ENCODE measurements around the gene CGNL1.

Gene CGNL1

DNA sequence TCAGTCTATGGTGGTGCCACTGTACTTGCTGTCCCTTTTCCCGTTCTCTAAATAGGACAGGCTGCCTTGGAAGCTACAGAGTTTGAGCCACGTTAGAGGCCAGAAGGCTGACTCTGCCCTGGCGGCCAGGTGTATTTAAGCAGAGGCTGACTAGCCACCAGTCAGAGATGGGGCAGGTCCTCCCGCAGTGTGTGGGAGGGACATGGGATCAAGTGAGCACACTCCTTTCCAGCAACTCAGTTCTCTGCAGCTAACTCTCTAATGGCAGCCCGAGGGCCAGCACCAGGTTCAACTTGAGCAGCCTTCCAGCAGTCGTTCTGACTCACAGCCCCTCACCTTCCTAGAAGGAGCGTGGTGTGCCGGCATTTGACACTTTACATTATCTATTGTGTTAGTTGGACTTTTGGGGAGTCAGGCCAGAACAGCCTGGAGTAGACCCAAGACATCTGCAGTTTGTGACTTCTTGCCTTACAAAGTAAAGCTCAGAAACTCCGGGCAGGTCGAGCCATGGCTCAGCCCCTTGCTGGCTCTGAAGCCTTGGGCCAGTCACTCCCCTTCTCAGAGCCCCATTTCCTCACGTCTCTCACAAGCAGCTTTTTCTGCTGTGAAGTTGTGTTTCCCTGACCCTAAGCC is 168.7 kb downstream of the CGNL1 start:
- Histone ChIP-seq H3K36me3 (ENCODE audit: control insufficient read depth, insufficient read depth, low read length) (peaks cover 2% of the 10 kb centered on the region), H3K9ac (ENCODE audit: low read length) (no peak overlapping the region), H3K27me3 (ENCODE audit: control insufficient read depth, insufficient read depth, low read length) (no peaks in the 10 kb centered on the region), H3K27ac (ENCODE audit: low read depth, low read length) (no peak overlapping the region), H3K4me1 (ENCODE audit: control insufficient read depth, insufficient read depth, low read length) (no peaks in the 10 kb centered on the region), H3K4me3 (ENCODE audit: low read length) (no peak overlapping the region)

DNA sequence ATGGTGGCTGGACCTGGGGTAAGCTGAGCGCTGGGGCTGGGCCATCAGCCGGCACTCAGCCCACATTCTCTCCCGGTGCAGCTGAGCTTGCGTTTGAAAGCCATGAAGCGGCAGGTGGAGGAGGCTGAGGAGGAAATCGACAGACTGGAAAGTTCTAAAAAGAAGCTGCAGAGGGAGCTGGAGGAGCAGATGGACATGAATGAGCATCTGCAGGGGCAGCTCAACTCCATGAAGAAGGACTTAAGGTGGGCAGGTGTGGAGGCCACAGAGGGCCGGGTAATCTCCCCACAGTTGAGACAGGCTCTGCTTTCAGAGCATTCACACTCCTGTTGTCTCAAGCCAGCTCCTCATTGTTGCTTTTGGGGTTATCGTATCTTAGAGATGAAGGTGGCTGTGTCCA is 169.7 kb downstream of the CGNL1 start:
- Histone ChIP-seq H3K4me1 (ENCODE audit: control insufficient read depth, insufficient read depth, low read length) (no peaks in the 10 kb centered on the region), H3K36me3 (ENCODE audit: control insufficient read depth, insufficient read depth, low read length) (peaks cover 2% of the 10 kb centered on the region), H3K4me3 (ENCODE audit: low read length) (no peak overlapping the region), H3K27me3 (ENCODE audit: control insufficient read depth, insufficient read depth, low read length) (no peaks in the 10 kb centered on the region), H3K9ac (ENCODE audit: low read length) (no peak overlapping the region), H3K27ac (ENCODE audit: low read depth, low read length) (no peak overlapping the region)

DNA sequence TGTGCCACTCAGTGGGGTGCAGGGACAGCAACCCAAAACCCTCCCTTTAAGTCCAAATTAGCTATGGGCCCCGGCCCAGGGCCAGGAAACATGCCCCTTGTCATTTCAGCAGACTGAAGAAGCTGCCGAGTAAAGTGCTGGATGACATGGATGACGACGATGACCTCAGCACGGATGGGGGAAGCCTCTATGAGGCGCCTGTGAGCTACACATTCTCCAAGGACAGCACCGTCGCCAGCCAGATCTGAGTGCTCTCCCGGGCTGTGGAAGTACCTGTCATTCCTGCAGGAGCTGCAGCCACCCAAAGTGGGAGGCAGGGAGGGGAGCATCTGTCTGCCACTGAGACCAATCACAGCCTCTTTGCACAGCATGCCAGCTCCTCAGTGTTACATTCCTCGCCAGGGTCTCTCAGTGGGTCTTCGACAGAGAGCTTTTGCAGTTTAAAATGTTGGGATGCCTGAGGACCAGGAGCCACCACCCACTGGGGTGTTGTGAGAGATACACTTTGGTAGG is 171.0 kb downstream of the CGNL1 start:
- H3K4me3 ChIP-seq (ENCODE audit: low read length): no peak overlapping the region
- no peak overlapping the region for H3K27ac ChIP-seq (ENCODE audit: low read depth, low read length)
- no peaks in the 10 kb centered on the region for H3K27me3 ChIP-seq (ENCODE audit: control insufficient read depth, insufficient read depth, low read length)
- H3K36me3 ChIP-seq (ENCODE audit: control insufficient read depth, insufficient read depth, low read length): peaks cover 2% of the 10 kb centered on the region
- H3K9ac ChIP-seq (ENCODE audit: low read length): no peak overlapping the region
- H3K4me1 ChIP-seq (ENCODE audit: control insufficient read depth, insufficient read depth, low read length): no peaks in the 10 kb centered on the region

DNA sequence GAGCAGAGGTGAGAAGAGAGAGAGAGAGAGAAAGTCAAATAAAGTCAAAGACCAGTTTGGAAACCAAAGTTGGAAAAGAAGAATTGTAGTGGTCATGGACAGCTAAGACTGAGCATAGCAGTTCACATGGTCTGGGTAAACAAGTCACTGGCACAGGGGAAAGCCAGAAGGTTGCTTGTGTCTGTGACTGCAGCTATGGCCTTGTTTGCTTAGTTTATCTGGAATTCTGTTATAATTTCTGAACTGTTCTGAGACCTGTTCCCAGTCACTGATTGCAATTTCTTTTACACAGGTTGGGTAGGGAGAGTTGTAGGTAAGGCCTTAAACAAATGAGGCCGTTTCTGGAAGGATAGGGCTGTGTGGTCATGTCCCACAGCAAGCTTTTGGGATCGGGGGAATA is 172.0 kb downstream of the CGNL1 start:
- Histone ChIP-seq H3K36me3 (ENCODE audit: control insufficient read depth, insufficient read depth, low read length) (peaks cover 2% of the 10 kb centered on the region), H3K27ac (ENCODE audit: low read depth, low read length) (no peak overlapping the region), H3K9ac (ENCODE audit: low read length) (no peak overlapping the region), H3K4me1 (ENCODE audit: control insufficient read depth, insufficient read depth, low read length) (no peaks in the 10 kb centered on the region), H3K4me3 (ENCODE audit: low read length) (no peak overlapping the region), H3K27me3 (ENCODE audit: control insufficient read depth, insufficient read depth, low read length) (no peaks in the 10 kb centered on the region)

DNA sequence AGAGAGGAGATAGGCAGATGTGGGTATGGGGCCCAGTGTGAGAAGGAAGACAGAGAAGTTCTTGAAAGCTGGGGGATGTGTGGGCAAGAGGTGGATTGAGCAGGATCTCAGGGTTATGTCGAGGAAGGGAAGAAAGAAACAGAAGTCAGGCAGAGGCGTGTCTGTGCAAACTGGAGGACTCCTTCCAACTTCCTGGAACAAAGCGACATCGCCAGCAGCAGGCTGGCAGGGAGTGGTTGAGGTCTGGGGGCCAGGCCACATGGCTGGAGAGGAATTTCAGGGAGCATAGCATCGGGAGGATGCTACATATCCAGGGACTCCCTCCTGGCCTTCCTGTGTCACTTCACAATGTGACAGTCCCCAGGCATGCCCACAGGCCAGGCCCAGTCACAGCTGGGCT is 172.5 kb downstream of the CGNL1 start:
- H3K27ac ChIP-seq (ENCODE audit: low read depth, low read length): no peak overlapping the region

DNA sequence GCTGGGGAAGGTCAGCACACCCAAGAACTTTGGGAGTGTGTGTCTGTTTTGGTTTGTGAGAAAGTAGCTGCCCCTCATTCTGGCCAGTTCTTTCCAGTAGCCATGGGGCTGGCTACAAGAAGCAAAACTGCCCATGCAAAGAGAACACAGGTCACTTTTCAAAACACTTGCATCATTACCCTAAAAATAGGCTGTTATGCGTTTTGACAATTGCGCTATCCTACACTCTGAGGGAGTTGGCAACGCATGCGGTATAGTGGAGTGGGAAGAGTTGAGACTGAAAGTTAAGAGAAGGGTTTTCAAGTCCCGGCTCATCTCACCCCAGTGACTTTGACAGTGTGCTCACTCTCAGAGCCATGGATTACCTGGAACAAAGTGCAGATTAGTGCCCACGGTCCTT is 173.6 kb downstream of the CGNL1 start:
- no peaks in the 10 kb centered on the region for H3K4me1 ChIP-seq (ENCODE audit: control insufficient read depth, insufficient read depth, low read length)
- H3K27ac ChIP-seq (ENCODE audit: low read depth, low read length): no peak overlapping the region
- H3K36me3 ChIP-seq (ENCODE audit: control insufficient read depth, insufficient read depth, low read length): peaks cover 2% of the 10 kb centered on the region

More for the DNA sequence above, 172.5 kb downstream of the CGNL1 start:
- Histone ChIP-seq H3K4me1 (ENCODE audit: control insufficient read depth, insufficient read depth, low read length) (no peaks in the 10 kb centered on the region), H3K9ac (ENCODE audit: low read length) (no peak overlapping the region), H3K27me3 (ENCODE audit: control insufficient read depth, insufficient read depth, low read length) (no peaks in the 10 kb centered on the region), H3K36me3 (ENCODE audit: control insufficient read depth, insufficient read depth, low read length) (peaks cover 2% of the 10 kb centered on the region), H3K4me3 (ENCODE audit: low read length) (no peak overlapping the region)

DNA sequence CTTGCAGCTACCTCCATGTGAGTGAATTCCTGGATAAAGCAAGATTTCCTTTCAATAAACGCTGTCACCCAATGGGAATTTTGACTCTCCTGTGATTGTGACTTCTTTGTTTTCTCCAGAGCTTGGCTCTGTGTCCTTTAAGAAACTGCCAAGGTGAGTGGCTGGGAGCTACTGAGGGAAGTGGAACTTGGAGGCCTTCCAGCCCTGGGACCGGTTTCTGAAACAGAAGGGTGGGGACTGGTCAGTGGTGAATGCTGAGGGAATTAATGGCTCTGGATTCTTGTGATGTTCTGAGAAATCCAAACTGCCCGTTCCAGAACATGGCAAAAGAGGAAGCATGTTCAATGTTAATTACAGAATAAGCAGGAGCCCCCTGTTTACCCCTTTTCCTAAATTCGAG is 174.3 kb downstream of the CGNL1 start:
- no peaks in the 10 kb centered on the region for H3K27me3 ChIP-seq (ENCODE audit: control insufficient read depth, insufficient read depth, low read length)
- H3K27ac ChIP-seq (ENCODE audit: low read depth, low read length): no peak overlapping the region
- no peak overlapping the region for H3K4me3 ChIP-seq (ENCODE audit: low read length)
- no peaks in the 10 kb centered on the region for H3K4me1 ChIP-seq (ENCODE audit: control insufficient read depth, insufficient read depth, low read length)
- H3K36me3 ChIP-seq (ENCODE audit: control insufficient read depth, insufficient read depth, low read length): peaks cover 2% of the 10 kb centered on the region
- H3K9ac ChIP-seq (ENCODE audit: low read length): no peak overlapping the region

More for the DNA sequence above, 173.6 kb downstream of the CGNL1 start:
- H3K27me3 ChIP-seq (ENCODE audit: control insufficient read depth, insufficient read depth, low read length): no peaks in the 10 kb centered on the region
- no peak overlapping the region for H3K9ac ChIP-seq (ENCODE audit: low read length)
- no peak overlapping the region for H3K4me3 ChIP-seq (ENCODE audit: low read length)

DNA sequence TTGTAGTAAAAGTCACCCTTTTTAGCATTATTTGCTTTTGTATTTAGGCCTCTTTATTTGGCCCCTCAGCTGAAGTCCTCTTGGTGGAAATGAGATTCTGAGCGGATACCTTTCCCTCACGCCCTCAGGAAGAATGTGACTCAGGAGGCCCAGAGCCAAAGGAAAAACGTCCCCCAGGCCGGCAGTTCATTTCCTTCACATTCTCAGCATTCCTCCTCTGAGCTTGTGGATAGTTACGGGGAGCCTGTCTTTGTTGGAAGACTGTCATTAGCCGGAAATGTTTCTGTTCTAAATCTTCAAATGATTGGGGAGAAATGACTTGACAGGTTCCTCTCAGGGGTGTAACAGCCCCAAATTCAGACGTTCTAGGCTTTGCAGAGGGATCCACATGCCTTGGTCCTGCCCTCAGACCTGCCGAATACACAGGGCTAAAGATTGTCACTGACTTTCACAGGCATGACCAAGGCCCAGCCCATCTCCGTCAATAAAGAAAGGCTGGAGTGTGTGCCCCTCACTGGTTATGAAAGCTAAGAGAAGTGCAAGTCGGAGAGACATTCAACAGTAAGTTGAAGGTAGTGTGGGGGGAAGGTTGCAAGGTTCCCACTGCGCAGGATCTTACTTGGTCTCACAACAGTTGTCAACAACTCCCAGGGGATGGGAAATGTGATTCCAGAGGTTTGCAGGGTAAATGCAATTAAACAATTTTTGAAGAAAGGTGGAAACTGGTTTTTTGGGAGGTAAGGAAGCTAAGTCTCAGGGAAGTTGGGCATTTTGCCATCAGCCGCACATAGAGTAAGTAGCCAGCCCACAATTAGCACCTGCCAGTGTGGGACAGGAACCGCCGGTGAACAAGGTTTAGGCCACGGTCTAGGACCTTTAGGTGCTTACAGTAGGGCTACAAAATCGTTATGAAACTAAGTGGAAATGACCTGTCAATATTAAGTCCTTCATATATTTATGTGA is 175.7 kb downstream of the CGNL1 start:
- Histone ChIP-seq H3K4me1 (ENCODE audit: control insufficient read depth, insufficient read depth, low read length) (no peaks in the 10 kb centered on the region), H3K36me3 (ENCODE audit: control insufficient read depth, insufficient read depth, low read length) (peaks cover 2% of the 10 kb centered on the region), H3K27ac (ENCODE audit: low read depth, low read length) (no peak overlapping the region), H3K27me3 (ENCODE audit: control insufficient read depth, insufficient read depth, low read length) (no peaks in the 10 kb centered on the region), H3K9ac (ENCODE audit: low read length) (no peak overlapping the region), H3K4me3 (ENCODE audit: low read length) (no peak overlapping the region)

DNA sequence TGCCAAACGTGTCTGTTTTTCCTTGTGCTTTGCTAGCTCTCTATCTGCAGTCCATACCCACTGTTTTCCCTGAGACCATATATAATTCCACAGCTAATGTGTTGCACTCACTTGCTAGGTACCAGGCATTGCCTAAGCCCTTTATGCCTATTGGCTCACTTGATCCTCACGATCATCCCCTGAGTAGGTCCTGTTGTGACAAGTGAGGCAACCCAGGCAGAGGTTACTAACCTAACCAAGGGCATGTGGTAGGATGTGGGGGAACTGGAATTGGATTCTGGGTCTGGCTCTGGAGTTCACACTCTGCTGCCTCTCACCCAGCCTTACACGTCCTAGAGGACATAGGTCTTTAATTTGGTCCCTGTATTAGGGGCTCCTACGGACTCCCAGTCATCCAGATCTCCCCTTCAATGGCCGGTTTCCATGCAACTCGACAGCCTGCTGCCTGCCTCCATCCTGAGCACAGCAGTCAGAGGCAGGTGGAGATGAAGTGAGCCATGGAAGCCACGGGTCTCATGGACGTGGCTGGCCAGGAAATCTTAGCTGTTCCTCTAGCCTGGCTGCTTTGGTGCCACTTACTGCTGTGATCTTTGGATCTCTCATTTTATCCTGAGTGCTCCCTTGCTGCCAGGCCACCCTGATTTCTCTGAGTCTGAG is 176.5 kb downstream of the CGNL1 start:
- Histone ChIP-seq H3K36me3 (ENCODE audit: control insufficient read depth, insufficient read depth, low read length) (no peaks in the 10 kb centered on the region), H3K27ac (ENCODE audit: low read depth, low read length) (no peak overlapping the region), H3K9ac (ENCODE audit: low read length) (no peak overlapping the region), H3K27me3 (ENCODE audit: control insufficient read depth, insufficient read depth, low read length) (no peaks in the 10 kb centered on the region), H3K4me3 (ENCODE audit: low read length) (no peak overlapping the region), H3K4me1 (ENCODE audit: control insufficient read depth, insufficient read depth, low read length) (no peaks in the 10 kb centered on the region)

DNA sequence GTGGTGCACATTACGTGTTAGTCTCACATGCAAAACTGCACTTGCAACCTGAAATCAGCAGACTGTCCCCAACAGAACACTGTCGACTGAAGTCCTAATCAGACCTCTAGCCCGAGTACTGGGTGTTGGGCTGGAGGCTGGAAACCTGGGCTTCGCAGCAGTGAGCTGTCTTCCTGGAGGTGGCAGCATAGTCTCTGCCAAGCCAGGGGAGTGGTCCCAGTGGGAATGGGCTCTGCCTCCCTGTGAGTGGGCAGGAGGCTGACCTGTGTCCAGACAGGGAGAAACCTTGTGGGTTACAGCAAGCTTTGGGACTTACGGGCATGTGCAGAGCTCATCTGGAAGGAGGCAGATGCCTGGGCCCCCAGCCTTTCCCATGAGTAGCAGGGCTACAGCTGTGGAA is 177.2 kb downstream of the CGNL1 start:
- Histone ChIP-seq H3K4me1 (ENCODE audit: control insufficient read depth, insufficient read depth, low read length) (no peaks in the 10 kb centered on the region), H3K27me3 (ENCODE audit: control insufficient read depth, insufficient read depth, low read length) (no peaks in the 10 kb centered on the region), H3K9ac (ENCODE audit: low read length) (no peak overlapping the region), H3K36me3 (ENCODE audit: control insufficient read depth, insufficient read depth, low read length) (no peaks in the 10 kb centered on the region), H3K27ac (ENCODE audit: low read depth, low read length) (no peak overlapping the region), H3K4me3 (ENCODE audit: low read length) (no peak overlapping the region)

DNA sequence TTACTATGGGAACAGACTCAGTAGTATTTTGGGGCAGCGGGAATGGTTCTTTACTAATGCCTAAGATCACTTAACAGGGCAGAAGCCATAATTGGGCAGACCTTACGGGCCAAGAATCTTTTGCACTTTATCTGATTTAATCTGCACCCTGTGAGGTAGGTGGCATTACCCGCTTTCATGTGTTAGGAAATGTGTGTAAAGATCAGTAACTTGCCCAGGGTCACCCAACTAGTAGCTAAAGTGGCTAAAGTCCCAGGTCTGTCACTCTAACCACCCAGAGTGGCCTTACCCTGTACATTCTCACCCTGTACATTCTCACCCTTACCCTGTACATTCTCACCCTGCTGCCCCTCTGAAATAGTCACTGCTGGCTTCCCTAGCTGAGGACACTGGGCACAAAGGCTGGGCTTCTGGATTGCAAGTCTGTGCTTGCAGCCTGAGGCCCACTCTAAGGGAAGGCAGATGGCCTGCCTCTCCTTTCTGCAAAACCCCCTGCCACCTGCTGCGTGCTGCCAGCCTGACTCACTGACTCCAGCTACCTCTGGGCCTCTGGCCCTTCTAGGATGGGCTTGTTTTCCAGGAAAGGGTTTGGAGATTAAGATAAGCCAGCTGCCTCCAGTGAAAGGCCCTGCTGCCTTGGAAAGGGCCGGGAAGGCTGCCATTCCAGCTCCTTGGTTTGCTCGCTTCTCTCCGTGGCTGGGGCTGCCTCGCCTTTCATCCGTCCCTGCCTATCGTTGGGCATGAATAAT is 177.9 kb downstream of the CGNL1 start:
- H3K27ac ChIP-seq (ENCODE audit: low read depth, low read length): no peak overlapping the region
- no peak overlapping the region for H3K9ac ChIP-seq (ENCODE audit: low read length)
- H3K36me3 ChIP-seq (ENCODE audit: control insufficient read depth, insufficient read depth, low read length): no peaks in the 10 kb centered on the region

DNA sequence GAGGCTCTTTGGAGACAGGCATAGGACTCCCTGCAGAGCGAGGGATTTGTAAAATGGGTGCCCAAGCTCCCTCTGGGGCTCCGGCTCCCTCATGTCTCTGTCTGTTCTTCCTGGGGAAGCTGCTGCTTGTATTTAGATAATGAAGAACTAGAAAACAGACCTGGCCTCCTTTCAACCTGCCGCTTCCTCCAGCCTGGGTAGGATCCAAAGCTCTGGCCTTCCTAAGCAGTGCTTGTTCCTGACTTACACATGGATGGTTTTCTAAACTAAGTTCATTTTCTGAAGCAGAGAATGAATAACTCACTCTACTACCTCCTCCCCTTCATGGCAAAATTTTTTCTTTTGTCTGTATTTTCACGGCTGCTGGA is 178.5 kb downstream of the CGNL1 start:
- no peak overlapping the region for H3K4me3 ChIP-seq (ENCODE audit: low read length)
- H3K36me3 ChIP-seq (ENCODE audit: control insufficient read depth, insufficient read depth, low read length): no peaks in the 10 kb centered on the region
- no peak overlapping the region for H3K27ac ChIP-seq (ENCODE audit: low read depth, low read length)
- H3K9ac ChIP-seq (ENCODE audit: low read length): no peak overlapping the region
- no peaks in the 10 kb centered on the region for H3K27me3 ChIP-seq (ENCODE audit: control insufficient read depth, insufficient read depth, low read length)
- no peaks in the 10 kb centered on the region for H3K4me1 ChIP-seq (ENCODE audit: control insufficient read depth, insufficient read depth, low read length)

More for the DNA sequence above, 177.9 kb downstream of the CGNL1 start:
- Histone ChIP-seq H3K4me1 (ENCODE audit: control insufficient read depth, insufficient read depth, low read length) (no peaks in the 10 kb centered on the region), H3K4me3 (ENCODE audit: low read length) (no peak overlapping the region), H3K27me3 (ENCODE audit: control insufficient read depth, insufficient read depth, low read length) (no peaks in the 10 kb centered on the region)

Measured in rectal smooth muscle tissue (tissue), 1 donor.